HG03520 (cell line): Measurements from ENCODE around the gene PLXNA3.

Source experiments
- ATAC-seq: cut with Tn5 transposase; IDR thresholded peaks from one replicate; pipeline ENCODE4 v1.9.1; 2021; ENCODE audit warnings: mild to moderate bottlenecking, moderate library complexity; ENCODE audit not compliant: unreplicated experiment

Gene PLXNA3

DNA sequence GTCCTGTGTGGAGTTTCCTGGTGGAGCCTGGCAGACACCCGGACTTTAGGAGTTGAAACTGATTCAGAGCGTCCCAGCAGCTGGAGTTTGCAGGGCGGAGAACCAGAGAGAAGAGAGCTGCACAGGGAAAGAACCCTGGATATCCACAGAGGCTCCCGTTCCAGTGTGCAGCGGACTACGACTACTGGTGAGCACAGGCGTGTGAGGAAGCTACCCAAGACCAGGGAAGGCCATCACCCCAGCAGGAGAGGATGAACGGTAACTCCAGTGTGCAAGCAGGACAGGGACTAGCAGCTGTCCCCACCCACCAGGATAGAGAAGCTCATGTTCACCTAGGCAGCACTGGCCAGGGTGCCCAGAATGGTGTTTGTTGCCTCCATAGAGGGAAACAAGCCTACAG, 18.7 kb downstream of the PLXNA3 start:
- ATAC-seq: no peak

- ATAC-seq: no peak
Observed at GRCh38 chrX:154477891-154478477, 19.9 kb downstream of the PLXNA3 start.

GRCh38 chrX:154478728-154479622, 20.9 kb downstream of the PLXNA3 start, which contains the start of gene LAGE3:
TSS of gene LAGE3 (minus strand) at chrX:154479281. CDS start at chrX:154478915, 366 bp downstream.
- peak; percentile 79 for ATAC-seq

DNA sequence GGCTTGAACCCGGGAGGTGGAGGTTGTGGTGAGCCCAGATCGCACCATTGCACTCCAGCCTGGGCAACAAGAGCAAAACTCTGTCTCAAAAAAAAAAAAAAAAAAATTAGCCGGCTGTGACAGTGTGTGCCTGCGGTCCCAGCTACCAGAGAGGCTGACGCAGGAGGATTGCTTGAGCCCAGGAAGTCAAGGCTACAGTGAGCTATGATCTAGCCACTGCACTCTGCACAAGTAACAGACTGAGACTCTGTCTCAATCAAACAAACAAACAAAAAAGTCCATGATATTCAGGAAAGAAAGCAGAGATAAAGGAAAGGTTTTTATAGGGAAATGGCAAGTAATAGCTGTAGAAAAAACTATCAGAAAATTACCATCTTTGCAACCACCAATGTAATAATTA, 23.1 kb downstream of the PLXNA3 start:
- ATAC-seq: no peak

- ATAC-seq: no peak
Observed at GRCh38 chrX:154481911-154482601, 24.0 kb downstream of the PLXNA3 start.

- no peak for ATAC-seq
Observed at GRCh38 chrX:154482786-154483185, 24.7 kb downstream of the PLXNA3 start.

DNA sequence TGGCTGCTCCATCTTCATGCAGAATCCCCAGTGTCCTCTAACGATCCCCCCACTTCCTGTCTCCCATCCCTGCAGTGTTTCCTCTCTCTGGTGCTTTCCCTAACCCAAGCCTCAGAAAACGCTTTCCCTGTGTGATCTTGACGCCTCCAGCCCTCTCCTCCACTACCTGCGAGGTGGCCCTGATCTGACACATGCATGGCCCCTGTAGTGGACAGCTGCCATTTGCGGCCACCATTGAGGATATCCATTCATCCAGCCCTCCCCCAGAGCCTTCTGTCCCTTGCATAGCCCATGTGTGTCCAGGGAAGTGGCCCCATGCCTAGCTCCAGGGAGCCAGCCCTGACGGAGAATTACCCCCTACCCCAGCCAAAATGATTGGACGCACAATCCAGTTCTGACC, 25.2 kb downstream of the PLXNA3 start:
- ATAC-seq: no peak

GRCh38 chrX:154484255-154485149, 26.4 kb downstream of the PLXNA3 start:
- no peak for ATAC-seq

DNA sequence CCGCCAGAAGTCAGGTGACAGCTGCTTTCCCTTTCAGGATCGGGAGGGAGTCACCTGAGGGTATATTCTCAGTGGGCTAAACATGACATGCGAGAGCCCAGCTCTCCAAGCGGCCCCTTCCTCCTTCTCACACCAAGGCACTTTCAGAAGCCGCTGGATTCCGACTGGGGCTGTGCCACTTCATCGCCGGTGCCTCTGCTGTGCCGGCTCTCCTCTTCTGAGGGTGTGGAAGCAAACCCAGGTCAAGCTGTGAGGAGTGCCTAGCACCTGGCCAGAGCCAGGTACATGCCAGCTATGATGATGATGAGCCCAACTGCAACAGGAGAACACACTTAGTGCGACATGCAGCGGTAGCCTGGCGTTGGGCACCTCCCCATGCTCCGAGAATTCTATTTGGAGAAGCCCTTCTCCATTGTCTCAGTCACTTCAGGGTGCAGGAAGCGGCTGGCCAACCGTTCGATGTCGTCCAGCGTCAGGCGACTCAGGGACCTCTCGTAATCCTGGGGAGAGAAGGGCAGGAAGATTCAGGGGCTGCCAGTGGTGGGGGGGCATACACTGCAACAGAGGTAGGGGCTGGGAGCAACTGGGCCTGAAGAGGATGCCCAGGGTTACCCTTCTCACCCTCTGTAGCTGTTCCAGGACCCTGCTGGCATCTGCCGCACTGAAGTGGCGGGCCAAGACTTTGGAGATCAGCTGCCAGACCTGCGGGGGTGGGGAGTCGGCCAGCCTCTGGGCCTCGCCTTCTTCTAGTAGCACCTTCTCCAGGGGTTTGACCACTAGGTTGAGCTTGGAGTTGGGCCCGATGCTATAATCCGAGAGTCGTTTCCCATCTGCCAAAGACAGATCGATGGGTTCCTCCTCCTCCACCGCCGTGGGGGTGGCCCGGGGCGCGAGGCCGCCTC, 27.3 kb downstream of the PLXNA3 start:
- no peak for ATAC-seq

- ATAC-seq: no peak
Observed at GRCh38 chrX:154486052-154486395, 27.9 kb downstream of the PLXNA3 start.

DNA sequence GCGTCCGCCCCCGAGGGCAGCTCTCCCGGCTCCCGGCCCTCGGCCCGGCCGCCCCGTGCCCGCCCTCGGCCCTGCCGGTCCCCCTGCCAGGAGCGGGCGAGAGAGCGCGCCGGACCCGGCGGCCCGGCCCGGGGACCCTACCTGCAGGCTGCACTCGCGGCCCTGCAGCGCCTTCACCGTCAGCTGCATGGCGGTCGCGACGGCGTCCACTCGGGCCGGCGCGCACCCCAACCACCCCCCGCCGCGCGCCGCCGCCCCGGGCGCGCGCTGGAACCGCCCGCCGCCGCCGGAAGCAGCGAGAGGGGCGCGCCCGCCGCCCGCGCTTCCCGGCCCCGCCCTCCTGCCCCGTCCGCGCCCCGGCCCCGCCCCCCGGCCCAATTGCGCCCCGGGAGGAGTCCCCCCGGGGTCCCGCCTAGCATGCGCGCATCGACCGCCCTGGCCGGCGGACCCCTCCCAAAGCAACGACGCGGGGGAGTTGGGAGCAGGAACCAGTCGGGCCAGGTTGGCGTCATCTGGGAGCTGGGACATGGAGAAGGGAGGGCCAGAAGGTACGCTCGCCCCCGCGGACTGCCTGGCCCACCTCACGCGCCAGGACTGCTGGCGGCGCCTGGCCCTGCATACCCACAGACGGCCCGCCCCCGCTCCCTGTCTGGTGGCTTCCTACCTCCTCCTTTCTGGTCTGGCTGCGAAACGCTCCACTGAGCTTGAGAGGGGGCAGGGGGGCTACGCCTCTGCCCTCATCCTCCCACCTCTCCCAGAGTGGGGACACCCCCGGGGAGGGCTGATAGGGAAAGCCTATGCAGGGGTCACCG, 28.5 kb downstream of the PLXNA3 start, which contains the start of gene UBL4A:
Gene UBL4A, minus strand, starts transcription at position 220 of the 812 bp plus-strand sequence. Its CDS starts 31 bp downstream, at position 189.
- ATAC-seq: no peak

DNA sequence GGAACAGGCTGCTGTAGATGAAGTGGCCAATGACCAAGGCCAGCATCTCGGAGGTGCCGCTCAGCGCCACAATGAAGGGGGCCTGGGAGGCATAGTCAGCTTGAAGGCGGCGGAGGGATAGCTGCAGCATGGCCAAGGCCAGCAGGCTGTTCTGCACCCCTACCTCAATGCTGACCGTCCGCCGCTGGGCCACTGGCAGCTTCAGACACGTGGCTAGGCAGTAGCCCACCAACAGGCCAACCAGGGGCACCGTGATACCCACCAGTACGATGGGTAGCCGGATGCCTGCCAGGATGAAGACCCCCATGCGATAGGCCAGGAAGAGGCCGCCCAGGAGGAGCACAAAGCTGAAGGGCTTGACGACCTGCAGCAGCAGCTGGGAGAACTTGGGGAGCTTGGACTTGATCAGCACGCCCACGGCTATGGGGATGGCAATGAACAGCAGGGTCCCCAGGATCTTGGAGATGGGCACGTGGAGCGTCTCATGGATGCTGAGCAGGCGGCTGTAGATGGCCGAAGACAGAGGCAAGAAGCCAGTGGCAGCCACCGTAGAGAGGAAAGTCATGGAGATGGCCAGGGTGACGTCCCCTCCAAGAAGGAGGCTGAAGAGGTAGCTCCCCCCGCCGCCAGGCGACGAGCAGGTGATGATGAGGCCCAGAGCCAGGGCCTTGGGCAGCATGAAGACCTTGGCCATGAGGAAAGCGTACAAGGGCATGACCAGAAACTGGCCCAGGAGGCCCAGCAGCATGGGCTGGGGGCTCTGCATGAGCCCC, 29.6 kb downstream of the PLXNA3 start:
- ATAC-seq: no peak

GRCh38 chrX:154488336-154489075, 30.4 kb downstream of the PLXNA3 start:
- no peak for ATAC-seq

DNA sequence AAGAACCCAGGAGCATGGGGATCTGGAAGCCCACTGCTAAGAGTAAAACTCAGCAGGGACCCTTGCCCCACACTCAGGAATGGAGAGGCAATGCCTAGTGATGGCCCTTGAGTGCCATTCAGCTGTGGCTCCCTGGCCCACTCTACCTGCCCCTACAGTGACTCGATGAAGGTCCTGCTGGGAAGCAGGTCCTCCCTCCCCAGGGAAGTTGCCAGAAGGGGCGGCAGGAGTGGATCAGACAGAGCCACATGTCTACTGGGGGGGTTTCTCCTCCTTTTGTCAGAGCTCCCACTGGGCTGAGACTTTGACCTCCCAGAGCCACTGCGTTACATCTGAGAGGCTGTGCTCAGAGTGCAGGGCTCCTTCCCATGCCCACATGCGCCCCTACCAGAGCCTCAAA, 31.1 kb downstream of the PLXNA3 start:
- no peak for ATAC-seq

DNA sequence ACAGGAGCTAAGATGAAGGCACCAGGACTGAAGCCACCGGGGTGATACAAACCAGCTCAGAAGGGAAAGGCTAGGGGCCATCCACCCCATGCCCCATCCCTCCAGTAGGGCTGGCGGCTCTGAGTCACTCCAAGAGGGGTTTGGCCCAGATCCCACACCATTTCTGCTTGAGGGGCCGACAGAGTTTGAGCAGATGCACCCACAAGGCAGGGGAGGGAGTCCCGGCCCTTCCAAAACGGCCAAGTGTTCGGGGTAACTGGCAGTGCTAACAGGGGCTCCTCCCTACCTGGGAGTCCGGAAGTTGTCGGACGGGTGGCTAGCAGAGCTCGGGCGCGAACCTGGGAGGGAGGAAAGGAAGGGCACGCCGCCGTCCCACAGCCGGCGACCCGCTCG, 31.9 kb downstream of the PLXNA3 start:
- peak; percentile 21 for ATAC-seq

DNA sequence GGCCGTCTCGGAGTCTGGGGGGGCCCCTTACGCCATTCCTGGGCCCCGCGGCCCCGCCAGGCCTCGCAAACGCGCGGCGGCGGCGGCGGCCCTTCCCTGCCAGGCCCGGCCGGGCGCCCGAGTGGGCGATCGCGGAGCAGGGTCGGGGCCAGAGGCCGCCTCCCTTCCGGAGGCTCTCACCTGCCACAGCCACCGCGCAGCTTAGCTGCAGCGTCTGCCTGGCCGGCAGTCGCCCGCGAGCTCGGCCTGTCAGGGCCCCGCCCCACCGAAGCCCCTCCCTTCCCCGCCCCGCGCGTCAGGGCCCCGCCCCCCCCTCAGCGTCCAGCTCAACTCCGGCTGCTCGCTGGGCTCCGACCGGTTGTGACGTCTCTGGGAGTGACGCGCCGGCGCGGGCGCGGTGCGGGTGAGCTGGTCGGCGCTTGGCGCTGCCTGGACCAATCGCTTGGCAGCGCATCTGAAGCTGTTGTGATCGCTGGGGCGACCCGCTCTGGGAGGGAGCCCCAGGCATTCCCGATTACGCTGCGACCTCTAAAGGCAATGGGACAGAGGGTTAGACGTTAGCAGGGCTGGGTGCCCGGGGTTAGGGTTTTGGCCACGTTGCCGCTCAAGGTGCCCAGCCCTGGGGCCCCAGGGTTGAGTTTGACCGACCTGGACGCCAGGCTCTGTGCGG, 32.5 kb downstream of the PLXNA3 start, which contains the start of gene SLC10A3:
Gene SLC10A3, minus strand, starts transcription at position 216 of the 670 bp plus-strand sequence. CDS start 1,689 bp downstream, outside the sequence.
- peak; percentile 67 for ATAC-seq

DNA sequence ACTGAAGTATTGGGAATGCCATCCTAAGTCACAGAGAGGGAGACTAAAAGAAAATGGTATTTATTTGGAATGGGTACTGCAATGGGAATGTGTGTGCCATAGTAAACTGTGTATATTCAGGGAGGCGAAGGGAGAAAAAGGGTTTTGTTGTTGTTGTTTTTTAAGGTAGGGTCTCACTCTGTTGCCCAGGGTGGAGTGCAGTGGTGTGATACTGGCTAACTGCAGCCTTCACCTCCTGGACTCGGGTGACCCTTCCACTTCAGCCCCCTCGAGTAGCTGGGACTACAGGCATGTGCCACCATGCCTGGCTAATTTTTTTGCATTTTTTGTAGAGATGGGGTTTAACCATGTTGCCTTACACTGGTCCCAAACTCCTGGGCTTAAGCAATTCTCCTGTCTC, 36.6 kb downstream of the PLXNA3 start:
- ATAC-seq: no peak
